HG03378 (cell line): ENCODE data around the gene KLHL11.
"Not testable (repeated sequence)": the region's sequence is repeated elsewhere in the genome, so short reads cannot be mapped to it uniquely, and the experiment has no call there.

Source experiments
- ATAC-seq: cut with Tn5 transposase; IDR thresholded peaks from one replicate; pipeline ENCODE4 v1.9.1; 2021; ENCODE audit warnings: mild to moderate bottlenecking, moderate library complexity; ENCODE audit not compliant: unreplicated experiment

KLHL11 gene

DNA sequence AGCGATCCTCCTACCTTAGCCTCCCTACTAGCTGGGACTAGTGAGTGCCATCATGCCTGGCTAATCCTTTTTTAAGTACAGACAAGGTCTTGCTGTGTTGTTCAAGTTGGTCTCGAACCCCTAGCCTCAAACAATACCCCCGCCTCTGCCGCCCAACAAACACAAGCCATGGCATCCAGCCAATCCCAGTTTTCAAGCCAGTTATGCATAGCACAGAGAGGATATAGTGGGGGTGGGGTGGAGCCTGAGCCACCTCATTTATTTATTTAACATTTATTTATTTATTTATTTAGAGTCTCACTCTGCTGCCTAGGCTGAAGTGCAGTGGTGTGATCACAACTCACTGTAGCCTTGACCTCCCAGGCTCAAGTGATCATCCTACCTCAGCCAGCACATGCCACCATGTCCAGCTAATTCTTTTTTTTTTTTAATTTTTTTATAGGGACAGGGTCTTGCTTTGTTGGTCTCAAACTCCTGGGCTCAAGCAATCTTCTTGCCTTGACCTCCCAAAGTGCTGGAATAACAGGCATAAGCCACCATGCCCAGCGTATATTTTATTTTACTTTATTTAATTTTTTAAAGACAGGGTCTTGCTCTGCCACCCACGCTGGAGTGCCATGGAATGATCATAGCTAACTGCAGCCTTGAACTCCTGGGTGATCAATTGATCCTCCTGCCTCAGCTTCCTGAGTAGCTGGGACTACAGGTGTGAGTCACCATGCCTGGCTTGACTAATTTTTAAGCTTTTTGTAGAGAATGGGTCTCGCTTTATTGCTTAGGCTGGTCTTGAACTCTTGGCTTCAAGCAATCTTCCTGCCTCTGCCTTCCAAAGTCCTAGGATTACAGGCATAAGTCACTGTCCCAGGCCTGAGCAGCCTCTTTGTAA is 26.2 kb upstream of the KLHL11 start:
- ATAC-seq, result no peak

- ATAC-seq, result no peak
Observed at GRCh38 chr17:41888332-41888965, 23.2 kb upstream of the KLHL11 start.

GRCh38 chr17:41885733-41886132 is 20.5 kb upstream of the KLHL11 start:
- ATAC-seq, result no peak

GRCh38 chr17:41882756-41883155 is 17.5 kb upstream of the KLHL11 start:
- no peak for ATAC-seq

GRCh38 chr17:41880130-41880529 is 14.9 kb upstream of the KLHL11 start:
- ATAC-seq, result no peak

- ATAC-seq, result not testable (repeated sequence)
Observed at GRCh38 chr17:41874293-41874670, 9.1 kb upstream of the KLHL11 start.

GRCh38 chr17:41873559-41874292 is 8.5 kb upstream of the KLHL11 start:
- ATAC-seq, result no peak

DNA sequence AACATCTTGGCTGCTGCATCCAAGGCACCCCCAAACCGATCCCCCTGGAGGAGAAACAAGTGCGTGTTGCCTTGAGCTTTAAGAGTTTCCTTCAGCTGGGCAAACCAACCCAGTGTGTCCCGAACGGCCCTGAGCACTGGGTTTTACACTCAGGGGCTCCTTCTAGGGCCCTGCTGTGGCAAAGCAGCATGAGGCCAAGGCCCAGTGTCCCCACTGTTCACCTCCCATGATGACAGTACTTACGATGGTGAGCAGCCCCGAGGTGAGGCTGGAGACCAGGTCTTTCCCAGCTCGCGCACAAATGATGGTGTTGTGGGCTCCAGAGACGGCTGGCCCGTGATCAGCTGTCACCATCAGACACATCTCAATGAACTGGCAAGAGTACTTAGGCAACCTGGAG is 6.6 kb upstream of the KLHL11 start:
- no peak for ATAC-seq

- no peak for ATAC-seq
Observed at GRCh38 chr17:41870627-41871026, 5.4 kb upstream of the KLHL11 start.

DNA sequence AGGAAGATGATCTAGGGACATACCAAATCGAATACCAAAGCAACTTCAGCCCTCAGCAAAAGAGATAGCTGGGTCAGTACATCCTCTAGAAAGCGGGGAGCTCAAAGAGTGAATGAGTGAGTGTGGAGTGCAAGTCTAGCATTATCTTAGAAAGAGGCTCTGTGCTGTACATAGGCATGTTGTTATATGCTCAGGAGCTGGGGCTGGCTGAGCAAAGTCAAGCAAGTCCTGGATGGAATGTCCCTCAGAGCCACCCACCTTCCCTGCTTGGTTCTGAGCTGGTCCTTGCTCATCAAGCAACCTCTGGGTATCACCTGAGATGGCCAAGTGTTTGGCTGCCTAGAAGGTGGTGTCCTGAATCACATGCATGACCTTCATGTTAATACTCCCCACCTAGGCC is 4.9 kb upstream of the KLHL11 start:
- ATAC-seq, result no peak

GRCh38 chr17:41869426-41869825 is 4.2 kb upstream of the KLHL11 start:
- no peak for ATAC-seq

DNA sequence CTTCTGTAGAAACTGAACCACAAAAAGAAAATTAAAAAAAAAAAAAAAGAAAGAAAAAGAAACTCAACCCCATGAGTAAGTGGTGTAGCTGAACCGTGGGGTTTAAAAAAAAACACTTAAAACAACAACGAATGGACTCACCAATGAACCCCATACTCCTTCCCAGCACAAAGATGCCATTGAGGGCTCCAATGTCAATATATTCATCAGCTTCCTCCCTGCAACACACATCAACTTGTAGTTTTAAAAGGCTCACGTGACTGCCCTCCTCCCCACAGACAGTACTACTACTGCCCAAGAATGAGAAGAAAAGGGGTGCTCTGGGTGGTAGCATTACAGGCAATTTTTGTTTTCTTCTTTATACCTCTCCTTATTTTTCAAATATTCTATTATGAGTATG is 3.3 kb upstream of the KLHL11 start:
- ATAC-seq, result no peak

GRCh38 chr17:41865596-41865893 is 322 bp upstream of the KLHL11 start:
- no peak for ATAC-seq

DNA sequence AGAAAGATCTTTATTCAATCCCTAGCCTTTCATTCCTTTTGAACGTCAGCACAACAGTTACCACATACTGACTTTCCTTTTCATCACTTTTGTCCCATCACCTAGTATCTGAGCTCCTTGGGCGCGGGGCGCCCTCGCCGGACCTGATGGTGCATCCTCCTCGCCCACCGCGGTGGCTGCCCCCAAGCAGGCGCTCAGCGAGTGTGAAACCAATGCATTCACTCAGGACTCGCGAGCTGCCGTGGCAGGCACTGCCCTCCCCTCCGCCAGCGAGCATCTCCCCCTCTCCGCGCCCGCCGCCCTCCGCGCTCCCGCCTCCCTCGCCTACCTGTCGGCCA is 756 bp downstream of the KLHL11 start:
- ATAC-seq, result no peak

- no peak for ATAC-seq
Observed at GRCh38 chr17:41863074-41863848, 2.0 kb downstream of the KLHL11 start.

- no peak for ATAC-seq
Observed at GRCh38 chr17:41860254-41860931, 4.8 kb downstream of the KLHL11 start.

DNA sequence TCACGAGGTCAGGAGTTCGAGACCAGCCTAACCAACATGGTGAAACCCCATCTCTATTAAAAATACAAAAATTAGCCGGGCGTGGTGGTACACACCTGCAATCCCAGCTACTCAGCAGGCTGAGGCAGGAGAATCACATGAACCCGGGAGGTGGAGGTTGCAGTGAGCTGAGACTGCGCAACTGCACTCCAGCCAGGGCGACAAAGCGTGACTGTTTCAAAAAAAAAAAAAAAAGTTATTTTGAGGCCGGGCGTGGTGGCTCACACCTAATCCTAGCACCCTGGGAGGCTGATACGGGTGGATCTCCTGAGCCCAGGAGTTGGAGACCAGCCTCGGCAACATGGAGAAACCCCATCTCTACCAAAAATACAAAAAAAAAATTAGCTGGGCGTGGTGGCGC is 13.8 kb downstream of the KLHL11 start:
- not testable (repeated sequence) for ATAC-seq

- no peak for ATAC-seq
Observed at GRCh38 chr17:41849251-41849990, 15.8 kb downstream of the KLHL11 start.

DNA sequence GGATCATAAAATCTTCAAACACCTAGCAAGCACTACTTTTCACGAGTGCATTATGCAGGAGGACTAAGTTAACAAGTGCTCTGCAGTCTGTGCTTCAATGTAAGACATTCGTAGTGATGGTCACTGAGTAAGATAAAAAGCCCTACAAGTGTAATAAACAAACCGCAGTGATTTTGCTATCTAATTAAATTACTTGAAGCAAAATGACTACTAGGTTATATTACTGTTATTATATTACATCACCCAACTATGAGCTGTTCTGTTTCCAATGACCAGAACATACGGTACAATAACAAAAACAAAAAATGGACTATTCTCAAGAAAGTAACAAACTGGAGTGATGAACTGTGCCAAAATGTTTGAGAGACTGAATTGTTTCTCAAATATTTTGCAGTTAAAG is 16.4 kb downstream of the KLHL11 start:
- no peak for ATAC-seq

GRCh38 chr17:41844971-41845370 is 20.3 kb downstream of the KLHL11 start:
- no peak for ATAC-seq
